ENCODE results near the gene LAMA3. TPM values are rescaled to one million over a fixed set of nuclear protein-coding genes. Genes with fewer than 3 reads are reported as not detected.
A peak's percentile ranks its signal among the peaks of the same experiment; 100 is the strongest.

LAMA3 gene
- total RNA-seq, 1 donor from 2014 or later = 1.7 TPM

DNA sequence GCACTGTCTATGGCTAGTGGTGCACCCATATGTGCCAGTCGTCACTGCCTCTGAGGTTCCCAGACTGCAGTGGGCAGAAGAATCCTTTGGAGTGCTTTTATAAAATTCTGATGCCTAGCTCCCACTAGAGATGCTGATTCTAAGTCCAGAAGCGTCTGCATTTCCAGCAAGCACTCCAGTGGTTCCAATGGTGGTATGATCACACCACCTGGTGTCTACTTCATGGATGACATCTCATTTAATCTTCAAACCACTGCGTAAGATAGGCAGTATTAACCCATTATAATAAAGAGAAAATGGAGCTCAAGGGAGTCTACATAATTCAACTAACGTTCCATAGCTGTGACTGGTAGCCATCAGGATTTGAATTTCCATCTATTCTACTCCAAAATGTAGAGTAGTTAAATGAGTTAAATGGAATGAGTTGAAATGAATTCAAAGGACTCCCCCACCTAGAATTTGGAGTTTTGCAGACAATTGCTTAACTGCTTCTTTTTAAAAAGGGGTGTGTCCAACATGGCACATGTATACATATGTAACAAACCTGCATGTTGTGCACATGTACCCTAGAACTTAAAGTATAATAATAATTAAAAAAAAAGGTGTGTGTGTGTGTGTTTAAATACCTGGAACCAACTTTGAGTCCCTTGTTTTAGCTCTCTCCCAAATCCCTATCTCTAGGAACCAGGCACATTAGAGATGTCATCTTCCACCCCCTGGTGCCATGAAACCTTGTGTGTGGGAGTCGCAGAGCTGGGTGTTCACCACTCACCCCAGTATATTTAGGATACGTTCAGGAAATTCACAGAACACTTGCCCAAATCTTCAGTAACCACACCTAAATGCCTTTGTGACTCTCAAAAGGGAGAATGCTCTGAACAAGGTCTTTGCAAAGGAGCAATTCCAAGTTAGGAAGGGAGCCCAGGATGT, 14.1 kb downstream of the LAMA3 start:
- H3K27me3 Mint-ChIP-seq (ENCODE audit: unreplicated experiment) = peaks cover 3% of the 10 kb centered on the region

GRCh38 chr18:23703987-23704384, 14.7 kb downstream of the LAMA3 start:
- Mint-ChIP-seq H3K4me3 (ENCODE audit: unreplicated experiment) (no peak overlapping the region), H3K4me1 (ENCODE audit: unreplicated experiment) (no peaks in the 10 kb centered on the region), H3K36me3 (ENCODE audit: low read depth, unreplicated experiment) (no peaks in the 10 kb centered on the region), H3K9me3 (ENCODE audit: unreplicated experiment) (no peaks in the 10 kb centered on the region), H3K27ac (ENCODE audit: unreplicated experiment) (no peak overlapping the region), H3K27me3 (ENCODE audit: unreplicated experiment) (peaks cover 3% of the 10 kb centered on the region)
- no peak for TF ChIP-seq CTCF (IDR thresholded peaks at IDR 0.05; ENCODE audit: unreplicated experiment)
- no peak for DNase-seq (ENCODE audit: low spot score)

More for the DNA sequence above, 14.1 kb downstream of the LAMA3 start:
- H3K4me3 Mint-ChIP-seq (ENCODE audit: unreplicated experiment) = no peak overlapping the region
- peak; percentile 41 for TF ChIP-seq CTCF (IDR thresholded peaks at IDR 0.05; ENCODE audit: unreplicated experiment)
- H3K9me3 Mint-ChIP-seq (ENCODE audit: unreplicated experiment) = no peaks in the 10 kb centered on the region
- H3K4me1 Mint-ChIP-seq (ENCODE audit: unreplicated experiment) = no peaks in the 10 kb centered on the region
- peak; percentile 36 for DNase-seq (ENCODE audit: low spot score)
- H3K36me3 Mint-ChIP-seq (ENCODE audit: low read depth, unreplicated experiment) = no peaks in the 10 kb centered on the region
- H3K27ac Mint-ChIP-seq (ENCODE audit: unreplicated experiment) = no peak overlapping the region

DNA sequence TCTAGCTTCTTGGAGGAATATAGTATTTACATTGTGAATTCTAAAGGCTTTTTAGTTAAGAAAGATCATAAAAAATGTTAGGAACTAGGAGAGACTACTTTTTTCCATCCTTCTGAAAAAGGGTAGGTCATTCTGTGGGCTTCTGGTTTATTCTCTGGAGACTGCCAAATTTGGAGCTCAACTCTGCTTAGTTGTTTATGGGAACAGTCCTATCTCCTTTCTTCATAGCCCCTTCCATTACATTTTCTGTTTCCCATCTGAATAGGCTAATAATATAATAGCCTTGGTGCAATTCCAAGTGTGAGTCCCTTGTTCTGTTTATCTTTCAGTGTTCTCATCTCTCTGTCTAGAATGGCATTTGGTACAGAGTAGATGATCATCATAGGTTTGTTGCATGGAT, 15.6 kb downstream of the LAMA3 start:
- Mint-ChIP-seq H3K4me1 (ENCODE audit: unreplicated experiment) (no peaks in the 10 kb centered on the region), H3K9me3 (ENCODE audit: unreplicated experiment) (no peaks in the 10 kb centered on the region), H3K27ac (ENCODE audit: unreplicated experiment) (no peak overlapping the region), H3K36me3 (ENCODE audit: low read depth, unreplicated experiment) (no peaks in the 10 kb centered on the region), H3K4me3 (ENCODE audit: unreplicated experiment) (no peak overlapping the region), H3K27me3 (ENCODE audit: unreplicated experiment) (peaks cover 3% of the 10 kb centered on the region)
- no peak for DNase-seq (ENCODE audit: low spot score)
- TF ChIP-seq CTCF (IDR thresholded peaks at IDR 0.05; ENCODE audit: unreplicated experiment) = no peak

- H3K9me3 Mint-ChIP-seq (ENCODE audit: unreplicated experiment) = no peaks in the 10 kb centered on the region
- no peaks in the 10 kb centered on the region for H3K27me3 Mint-ChIP-seq (ENCODE audit: unreplicated experiment)
- H3K27ac Mint-ChIP-seq (ENCODE audit: unreplicated experiment) = no peak overlapping the region
- H3K36me3 Mint-ChIP-seq (ENCODE audit: low read depth, unreplicated experiment) = no peaks in the 10 kb centered on the region
- no peak for DNase-seq (ENCODE audit: low spot score)
- TF ChIP-seq CTCF (IDR thresholded peaks at IDR 0.05; ENCODE audit: unreplicated experiment) = no peak
- H3K4me1 Mint-ChIP-seq (ENCODE audit: unreplicated experiment) = no peaks in the 10 kb centered on the region
- no peak overlapping the region for H3K4me3 Mint-ChIP-seq (ENCODE audit: unreplicated experiment)
Observed at GRCh38 chr18:23706971-23707640, 17.9 kb downstream of the LAMA3 start.
